Measurements from ENCODE around the gene SPRR2D. TPM values are rescaled to one million over a fixed set of nuclear protein-coding genes. Genes with fewer than 3 reads are reported as not detected.

Gene SPRR2D
- total RNA-seq, 1 donor from 2014 or later = 0.57 TPM

- FAIRE-seq = no peak
Observed at GRCh38 chr1:153072806-153073726, 32.1 kb upstream of the SPRR2D start.

GRCh38 chr1:153071511-153071910 lies 30.6 kb upstream of the SPRR2D start, which contains the start of gene SPRR2B:
TSS of gene SPRR2B (minus strand) at chr1:153071611. CDS start at chr1:153070839, 772 bp downstream.
- no peaks in the 10 kb centered on the region for H3K9me3 ChIP-seq (ENCODE audit: insufficient read depth, low read depth, low read length)
- no peaks in the 10 kb centered on the region for H3K79me2 ChIP-seq (ENCODE audit: insufficient read depth, low read length)
- H3K36me3 ChIP-seq (ENCODE audit: insufficient read depth, low read length) = no peaks in the 10 kb centered on the region
- H3K4me3 Mint-ChIP-seq (ENCODE audit: unreplicated experiment) = no peak within 1 kb of the TSS
- no peak within 1 kb of the TSS for H2AFZ ChIP-seq (ENCODE audit: low read depth, low read length)
- H3K27ac Mint-ChIP-seq (ENCODE audit: unreplicated experiment) = no peak within 1 kb of the TSS
- H3K4me1 ChIP-seq (ENCODE audit: insufficient read depth, low read length) = no peaks in the 10 kb centered on the region
- peaks cover 1% of the 10 kb centered on the region for H3K27me3 Mint-ChIP-seq (ENCODE audit: low read depth, unreplicated experiment)
- H3K4me1 Mint-ChIP-seq (ENCODE audit: low read depth, unreplicated experiment) = no peaks in the 10 kb centered on the region
- no peaks in the 10 kb centered on the region for H3K27me3 ChIP-seq (ENCODE audit: insufficient read depth, low read length)
- DNase-seq (ENCODE audit: low read depth) = no peak
- H3K9ac ChIP-seq (ENCODE audit: low read length) = no peak within 1 kb of the TSS
- no peaks in the 10 kb centered on the region for H3K36me3 Mint-ChIP-seq (ENCODE audit: low read depth, unreplicated experiment)
- H3K4me2 ChIP-seq (ENCODE audit: low read length) = no peak within 1 kb of the TSS
- H3K27ac ChIP-seq (ENCODE audit: low read depth, low read length) = no peak within 1 kb of the TSS
- H3K4me3 ChIP-seq (ENCODE audit: insufficient read depth, low read depth, low read length) = no peak within 1 kb of the TSS
- no peak for FAIRE-seq
- TF ChIP-seq EZH2 (IDR thresholded peaks at IDR 0.05; ENCODE audit: insufficient read depth, low read length) (no peak), CTCF (IDR thresholded peaks at IDR 0.05; ENCODE audit: insufficient read depth, low read depth, low read length) (no peak)
- H3K9me3 Mint-ChIP-seq (ENCODE audit: unreplicated experiment) = no peaks in the 10 kb centered on the region
- no peaks in the 10 kb centered on the region for H4K20me1 ChIP-seq (ENCODE audit: insufficient read depth, low read length)

More at GRCh38 chr1:153072806-153073726, 32.1 kb upstream of the SPRR2D start:
- no peaks in the 10 kb centered on the region for H3K4me1 ChIP-seq (ENCODE audit: insufficient read depth, low read length)
- TF ChIP-seq CTCF (IDR thresholded peaks at IDR 0.05; ENCODE audit: insufficient read depth, low read depth, low read length) (no peak), EZH2 (IDR thresholded peaks at IDR 0.05; ENCODE audit: insufficient read depth, low read length) (no peak)
- no peak overlapping the region for H2AFZ ChIP-seq (ENCODE audit: low read depth, low read length)
- H3K36me3 ChIP-seq (ENCODE audit: insufficient read depth, low read length) = no peaks in the 10 kb centered on the region
- no peaks in the 10 kb centered on the region for H3K9me3 ChIP-seq (ENCODE audit: insufficient read depth, low read depth, low read length)
- H3K4me2 ChIP-seq (ENCODE audit: low read length) = no peak overlapping the region
- H3K27me3 ChIP-seq (ENCODE audit: insufficient read depth, low read length) = no peaks in the 10 kb centered on the region
- H3K27ac Mint-ChIP-seq (ENCODE audit: unreplicated experiment) = no peak overlapping the region
- H4K20me1 ChIP-seq (ENCODE audit: insufficient read depth, low read length) = no peaks in the 10 kb centered on the region
- H3K4me1 Mint-ChIP-seq (ENCODE audit: low read depth, unreplicated experiment) = no peaks in the 10 kb centered on the region
- H3K27me3 Mint-ChIP-seq (ENCODE audit: low read depth, unreplicated experiment) = no peaks in the 10 kb centered on the region
- H3K9me3 Mint-ChIP-seq (ENCODE audit: unreplicated experiment) = no peaks in the 10 kb centered on the region
- no peak overlapping the region for H3K27ac ChIP-seq (ENCODE audit: low read depth, low read length)
- no peak overlapping the region for H3K4me3 ChIP-seq (ENCODE audit: insufficient read depth, low read depth, low read length)
- no peaks in the 10 kb centered on the region for H3K36me3 Mint-ChIP-seq (ENCODE audit: low read depth, unreplicated experiment)
- no peak overlapping the region for H3K9ac ChIP-seq (ENCODE audit: low read length)
- no peak for DNase-seq (ENCODE audit: low read depth)
- no peaks in the 10 kb centered on the region for H3K79me2 ChIP-seq (ENCODE audit: insufficient read depth, low read length)
- no peak overlapping the region for H3K4me3 Mint-ChIP-seq (ENCODE audit: unreplicated experiment)

- Histone ChIP-seq H3K27ac (ENCODE audit: low read depth, low read length) (no peak overlapping the region), H3K27me3 (ENCODE audit: insufficient read depth, low read length) (no peaks in the 10 kb centered on the region), H3K9me3 (ENCODE audit: insufficient read depth, low read depth, low read length) (no peaks in the 10 kb centered on the region), H2AFZ (ENCODE audit: low read depth, low read length) (no peak overlapping the region), H3K4me3 (ENCODE audit: insufficient read depth, low read depth, low read length) (no peak overlapping the region), H3K79me2 (ENCODE audit: insufficient read depth, low read length) (no peaks in the 10 kb centered on the region), H3K9ac (ENCODE audit: low read length) (no peak overlapping the region), H3K4me1 (ENCODE audit: insufficient read depth, low read length) (no peaks in the 10 kb centered on the region), H3K36me3 (ENCODE audit: insufficient read depth, low read length) (no peaks in the 10 kb centered on the region), H4K20me1 (ENCODE audit: insufficient read depth, low read length) (no peaks in the 10 kb centered on the region), H3K4me2 (ENCODE audit: low read length) (no peak overlapping the region)
- H3K4me3 Mint-ChIP-seq (ENCODE audit: unreplicated experiment) = no peak overlapping the region
- no peaks in the 10 kb centered on the region for H3K36me3 Mint-ChIP-seq (ENCODE audit: low read depth, unreplicated experiment)
- no peaks in the 10 kb centered on the region for H3K9me3 Mint-ChIP-seq (ENCODE audit: unreplicated experiment)
- DNase-seq (ENCODE audit: low read depth) = no peak
- TF ChIP-seq CTCF (IDR thresholded peaks at IDR 0.05; ENCODE audit: insufficient read depth, low read depth, low read length) (no peak), EZH2 (IDR thresholded peaks at IDR 0.05; ENCODE audit: insufficient read depth, low read length) (no peak)
- peaks cover 1% of the 10 kb centered on the region for H3K27me3 Mint-ChIP-seq (ENCODE audit: low read depth, unreplicated experiment)
- H3K4me1 Mint-ChIP-seq (ENCODE audit: low read depth, unreplicated experiment) = no peaks in the 10 kb centered on the region
- H3K27ac Mint-ChIP-seq (ENCODE audit: unreplicated experiment) = no peak overlapping the region
- no peak for FAIRE-seq
Observed at GRCh38 chr1:153070243-153070642, 29.3 kb upstream of the SPRR2D start.

Data from astrocyte (in vitro differentiated cells and primary cell).